GM18873 (cell line): ENCODE data around the gene TCN1.
"Not testable (repeated sequence)": the region's sequence is repeated elsewhere in the genome, so short reads cannot be mapped to it uniquely, and the experiment has no call there.

Experiments used
- ATAC-seq: cut with Tn5 transposase; IDR thresholded peaks from one replicate; pipeline ENCODE4 v1.9.1; 2021; ENCODE audit warnings: mild to moderate bottlenecking, moderate library complexity, moderate number of reproducible peaks; ENCODE audit not compliant: unreplicated experiment, low FRiP score

The TCN1 gene

GRCh38 chr11:59859673-59860072 lies 6.6 kb downstream of the TCN1 start:
- no peak for ATAC-seq

DNA sequence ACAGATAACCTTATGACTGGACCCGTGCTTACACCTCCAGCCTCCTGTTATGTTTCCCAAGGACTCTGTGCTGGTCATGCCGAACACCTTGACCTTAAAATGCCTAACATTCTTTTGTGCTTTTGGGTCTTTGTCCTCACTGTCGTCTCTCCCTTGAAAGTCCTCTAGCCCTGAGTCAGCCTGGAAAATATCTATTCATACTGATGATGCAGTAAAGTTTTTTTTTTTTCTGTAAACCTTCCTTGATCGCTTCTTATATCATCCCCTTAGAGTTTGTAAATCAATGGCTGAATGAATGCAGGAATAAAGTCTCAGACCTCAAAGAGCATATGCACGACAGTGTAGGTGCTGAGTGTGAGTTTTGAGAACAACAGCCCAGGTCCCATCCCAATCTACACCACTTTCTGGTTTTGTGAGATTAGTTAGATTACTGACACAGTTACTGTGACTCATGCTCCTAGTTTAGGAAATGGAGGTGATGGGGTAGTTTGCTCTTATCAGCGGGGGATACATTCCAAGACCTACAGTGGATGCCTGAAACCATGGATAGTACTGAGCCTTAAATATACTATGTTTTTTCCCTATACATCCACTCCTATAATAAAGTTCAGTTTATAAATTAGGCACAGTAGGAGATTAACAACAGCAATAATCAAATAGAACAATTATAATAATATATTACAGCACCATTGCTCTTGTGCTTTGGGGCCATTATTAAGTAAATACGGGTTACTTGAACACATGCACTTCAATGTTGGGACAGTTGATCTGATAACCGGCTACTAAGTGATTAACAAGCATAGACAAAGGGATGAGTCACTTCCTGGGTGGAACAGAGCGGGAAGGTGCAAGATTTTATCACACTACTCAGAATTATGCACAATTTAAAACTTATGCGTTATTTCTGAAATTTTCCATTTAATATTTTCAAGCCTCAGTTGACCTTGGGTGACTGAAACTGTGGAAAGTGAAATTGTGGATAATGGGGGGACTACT lies 8.6 kb downstream of the TCN1 start:
- no peak for ATAC-seq

DNA sequence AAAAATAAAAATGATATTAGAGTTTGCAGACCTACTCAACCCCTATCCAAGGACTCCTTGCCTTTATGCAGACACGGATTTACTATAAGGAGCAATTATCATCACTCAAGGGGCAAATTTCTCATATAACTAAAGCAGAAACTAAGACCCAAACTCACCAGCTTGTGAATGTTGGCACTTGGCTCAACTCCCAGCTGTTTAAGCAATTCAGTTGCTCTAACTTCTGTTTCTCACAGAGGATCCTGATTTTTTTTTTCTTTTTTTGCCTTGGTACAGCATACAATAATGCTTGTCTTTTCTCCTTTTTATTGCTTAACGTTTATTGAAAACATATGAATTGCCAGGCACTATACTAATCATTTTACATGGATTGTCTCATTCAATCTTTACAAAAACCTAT lies 11.4 kb downstream of the TCN1 start:
- no peak for ATAC-seq

DNA sequence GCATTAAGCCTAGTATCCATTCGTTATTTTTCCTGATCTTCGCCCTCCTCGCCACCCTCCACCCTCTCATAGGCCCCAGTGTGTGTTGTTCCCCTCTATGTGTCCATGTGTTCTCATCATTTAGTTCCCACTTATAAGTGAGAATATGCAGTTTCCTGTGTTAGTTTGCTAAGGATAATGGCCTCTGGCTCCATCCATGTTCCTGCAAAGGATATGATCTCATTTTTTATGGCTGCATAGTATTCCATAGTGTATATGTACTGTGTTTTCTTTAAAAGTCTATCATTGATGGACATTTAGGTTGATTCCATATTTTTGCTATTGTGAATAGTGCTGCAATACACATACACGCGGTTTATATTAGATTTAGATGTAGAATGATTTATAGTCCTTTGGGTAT lies 14.9 kb downstream of the TCN1 start:
- ATAC-seq: not testable (repeated sequence)

DNA sequence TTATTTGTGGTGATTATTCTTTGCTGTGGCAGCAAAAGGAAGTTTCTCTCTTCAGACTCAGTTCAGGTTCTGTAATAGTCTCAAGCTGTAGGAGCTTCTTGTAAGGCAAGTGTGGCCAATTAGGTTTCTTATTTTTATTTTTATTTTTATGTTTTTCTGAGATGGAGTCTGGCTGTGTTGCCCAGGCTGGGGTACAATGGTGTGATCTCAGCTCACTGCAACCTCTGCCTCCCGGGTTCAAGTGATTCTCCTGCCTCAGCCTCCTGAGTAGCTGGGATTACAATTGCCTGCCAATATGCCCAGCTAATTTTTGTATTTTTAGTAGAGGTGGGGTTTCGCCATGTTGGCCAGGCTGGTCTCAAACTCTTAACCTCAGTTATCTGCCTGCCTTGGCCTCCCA lies 16.7 kb downstream of the TCN1 start:
- ATAC-seq: not testable (repeated sequence)

GRCh38 chr11:59849129-59849528 lies 17.2 kb downstream of the TCN1 start:
- no peak for ATAC-seq

DNA sequence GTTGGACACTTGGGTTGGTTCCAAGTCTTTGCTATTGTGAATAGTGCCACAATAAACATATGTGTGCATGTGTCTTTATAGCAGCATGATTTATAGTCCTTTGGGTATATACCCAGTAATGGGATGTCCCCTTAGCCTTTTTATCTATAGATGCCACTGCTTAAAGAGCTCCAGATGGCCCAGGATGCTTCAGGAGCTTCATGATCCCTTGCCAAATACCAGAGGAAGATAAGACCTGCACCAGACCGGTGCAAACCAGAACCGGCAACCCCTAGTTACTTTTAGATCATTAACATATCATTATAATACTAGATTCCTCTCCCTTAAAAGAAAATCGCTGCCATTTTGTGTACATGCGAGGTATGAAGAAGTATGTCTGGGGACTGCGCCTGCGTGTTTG lies 17.8 kb downstream of the TCN1 start:
- not testable (repeated sequence) for ATAC-seq

GRCh38 chr11:59847626-59848025 lies 18.7 kb downstream of the TCN1 start:
- ATAC-seq: no peak

- no peak for ATAC-seq
These were observed 19.7 kb downstream of the TCN1 start for GRCh38 chr11:59846556-59846955.

DNA sequence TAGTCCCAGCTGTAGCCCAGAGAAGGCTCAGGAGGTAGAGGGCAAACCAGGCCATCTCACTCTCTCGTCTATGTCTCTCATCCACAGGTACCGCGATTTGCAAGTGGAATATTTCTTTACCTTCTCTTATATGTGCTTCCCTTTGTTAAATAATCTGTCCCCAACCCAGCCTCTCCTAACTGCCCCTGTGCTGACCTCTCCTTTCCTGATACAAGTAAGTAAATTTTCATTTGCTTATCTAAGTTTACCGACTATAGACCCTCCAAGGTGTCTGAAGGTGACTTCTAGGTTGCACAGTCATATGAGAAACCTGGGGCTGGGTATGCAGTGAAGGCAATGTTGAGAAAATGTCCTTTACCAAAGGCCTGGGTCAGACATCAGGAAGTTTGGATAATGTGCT lies 20.9 kb downstream of the TCN1 start, which contains the start of gene CBLIF:
Gene CBLIF, minus strand, starts transcription at position 101 of the 400 bp plus-strand sequence. Its CDS starts 46 bp downstream, at position 55.
- ATAC-seq: no peak

DNA sequence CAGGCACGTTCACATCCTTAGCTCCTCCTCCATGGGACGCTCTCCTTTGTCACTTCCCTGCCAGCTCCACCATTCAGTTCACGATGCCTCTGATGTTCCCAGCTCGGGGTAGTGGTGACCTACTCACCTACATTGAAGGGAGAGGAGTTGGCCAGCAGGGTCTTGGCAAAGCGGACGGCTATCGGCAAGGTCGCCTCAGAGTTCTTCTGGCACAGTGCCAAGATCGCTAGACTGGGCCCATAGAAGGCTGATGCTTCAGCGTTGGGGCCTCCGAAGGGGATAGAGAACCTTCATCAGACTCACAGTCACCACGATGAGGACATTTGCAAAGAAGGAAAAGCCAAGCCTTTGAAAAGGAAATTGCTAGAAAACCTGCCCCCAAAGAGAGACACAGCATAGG lies 24.0 kb downstream of the TCN1 start:
- ATAC-seq: no peak

DNA sequence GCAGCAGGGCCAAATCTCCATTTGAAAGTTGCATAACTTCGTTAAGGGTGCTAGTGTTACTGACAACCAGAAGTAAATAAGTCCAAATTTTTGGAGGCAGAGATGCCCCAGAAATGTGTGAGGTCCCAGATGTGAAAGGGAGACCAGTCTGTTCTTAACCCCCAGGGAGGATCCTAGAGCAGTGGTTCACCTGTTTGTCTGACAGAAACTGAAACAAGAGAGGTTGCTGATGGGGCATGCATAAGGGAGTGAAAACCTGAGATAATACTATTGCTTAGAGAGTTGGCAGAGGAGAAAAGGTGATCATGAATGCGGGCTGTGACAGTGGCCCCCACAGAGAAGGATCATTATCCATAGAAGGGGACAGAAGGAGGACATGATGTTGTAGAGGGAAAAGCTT lies 24.8 kb downstream of the TCN1 start:
- ATAC-seq: no peak

DNA sequence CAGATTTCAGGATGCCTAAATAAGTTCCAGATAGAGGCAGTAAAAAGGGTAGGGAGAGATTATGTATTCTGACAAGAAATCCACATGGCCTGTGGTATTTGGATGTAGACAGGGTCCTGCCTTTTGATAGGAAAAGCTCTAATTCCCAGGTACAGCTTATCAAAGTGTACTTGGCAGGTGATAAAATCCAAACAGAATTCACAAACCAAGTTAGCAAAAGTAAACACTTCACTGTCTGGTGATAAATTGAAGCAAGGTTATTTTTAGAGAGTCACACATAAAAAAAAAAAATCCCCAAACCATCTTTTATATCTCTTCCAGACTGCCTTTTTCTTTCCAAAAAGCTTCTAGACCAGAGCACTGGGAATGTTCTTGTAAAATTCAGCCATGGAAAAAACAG lies 26.7 kb downstream of the TCN1 start:
- no peak for ATAC-seq

DNA sequence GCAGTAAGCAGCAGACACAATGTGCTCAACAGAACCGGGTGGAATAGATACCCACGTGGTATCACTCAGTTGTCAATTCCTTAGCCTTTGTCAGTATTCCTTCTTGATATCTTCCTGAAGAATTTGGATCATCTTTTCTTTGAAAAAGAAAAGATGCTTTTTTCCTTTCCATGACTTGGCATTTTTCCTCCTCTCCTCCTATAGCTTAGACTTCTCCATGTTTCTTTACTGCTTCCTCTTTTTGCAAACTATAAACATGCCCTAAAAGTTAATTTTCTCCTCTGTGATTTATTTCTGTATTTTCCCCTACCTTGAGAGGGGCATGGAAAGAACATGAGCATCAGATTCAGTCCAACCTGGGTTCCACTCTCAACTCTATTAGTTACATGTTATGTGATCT lies 32.7 kb downstream of the TCN1 start:
- no peak for ATAC-seq

DNA sequence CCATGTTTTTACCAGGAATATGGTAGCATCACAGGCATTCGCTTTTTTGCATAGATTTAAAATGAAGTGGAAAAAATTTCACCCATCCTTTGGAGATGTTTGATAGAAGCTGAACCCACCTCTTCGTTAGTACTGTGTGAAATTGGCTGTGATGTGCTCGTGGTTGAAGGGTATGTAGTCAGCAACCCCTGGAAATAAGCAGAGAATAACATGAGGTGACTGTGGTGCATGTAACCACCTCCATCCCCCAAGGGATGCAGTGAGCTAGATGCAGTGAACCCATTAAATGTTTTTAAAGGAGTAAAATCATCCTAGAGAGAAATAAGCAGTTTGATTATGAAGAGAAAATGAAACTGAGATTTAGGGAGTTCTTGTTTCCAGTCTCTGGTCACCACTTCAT lies 36.9 kb downstream of the TCN1 start:
- ATAC-seq: no peak

- ATAC-seq: peak; percentile 57
These were observed 43.2 kb downstream of the TCN1 start for GRCh38 chr11:59822989-59823566.

GRCh38 chr11:59818572-59818971 lies 47.7 kb downstream of the TCN1 start:
- ATAC-seq: no peak

GRCh38 chr11:59816434-59816833 lies 49.9 kb downstream of the TCN1 start:
- ATAC-seq: not testable (repeated sequence)

GRCh38 chr11:59815754-59816153 lies 50.5 kb downstream of the TCN1 start:
- ATAC-seq: no peak

DNA sequence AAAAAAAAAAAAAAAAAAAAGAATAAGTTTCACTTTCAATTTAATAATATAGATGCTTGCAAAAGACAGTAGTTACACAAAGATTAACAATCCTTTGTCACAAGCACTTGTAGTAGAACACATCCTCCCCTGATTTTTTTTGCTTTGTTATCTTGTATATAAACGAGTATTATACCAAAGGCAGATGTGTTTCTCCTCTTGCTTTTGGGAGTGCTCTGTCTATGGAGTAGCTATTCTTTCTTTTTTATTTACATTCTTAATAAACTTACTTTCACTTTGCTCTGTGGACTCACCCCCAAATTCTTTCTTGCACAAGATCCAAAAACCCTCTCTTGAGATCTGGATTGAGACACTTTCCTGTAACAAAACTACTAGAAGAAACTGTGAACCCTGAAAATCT lies 52.3 kb downstream of the TCN1 start:
- ATAC-seq: no peak

DNA sequence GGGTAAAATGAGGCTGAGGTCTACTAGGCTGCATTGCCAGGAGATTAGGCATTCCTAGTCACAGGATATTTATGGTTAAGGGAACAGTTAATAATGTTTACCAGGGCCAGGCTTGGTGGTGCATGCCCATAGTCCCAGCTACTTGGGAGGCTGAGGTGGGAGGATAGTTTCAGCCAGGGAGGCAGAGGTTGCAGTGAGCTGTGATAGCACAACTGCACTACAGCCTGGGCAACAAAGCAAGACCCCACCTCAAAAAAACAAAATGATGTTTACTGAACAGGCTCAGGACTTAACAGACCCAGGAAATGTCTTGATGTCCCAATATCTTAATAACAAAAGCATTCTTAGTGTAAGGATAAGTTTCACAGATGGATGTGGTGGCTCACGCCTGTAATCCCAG lies 52.9 kb downstream of the TCN1 start:
- no peak for ATAC-seq

GRCh38 chr11:59812220-59812619 lies 54.1 kb downstream of the TCN1 start:
- no peak for ATAC-seq
